HG03025 (cell line): ENCODE measurements around the gene RBMS2.
A peak's percentile ranks its signal among the peaks of the same experiment; 100 is the strongest.

Experiments used
- ATAC-seq: cut with Tn5 transposase; IDR thresholded peaks from one replicate; pipeline ENCODE4 v1.9.1; 2021; ENCODE audit warnings: mild to moderate bottlenecking, moderate library complexity; ENCODE audit not compliant: unreplicated experiment, low FRiP score

Gene RBMS2

GRCh38 chr12:56628671-56629458 lies 107.2 kb downstream of the RBMS2 start:
- ATAC-seq: no peak

GRCh38 chr12:56629459-56630179 lies 108.0 kb downstream of the RBMS2 start:
- no peak for ATAC-seq

- ATAC-seq: peak; percentile 42
Measured at GRCh38 chr12:56630180-56630632, 108.6 kb downstream of the RBMS2 start, which contains the start of gene BAZ2A. Gene BAZ2A (minus strand): TSS chr12:56630326. CDS start chr12:56617530, 12,796 bp downstream.

DNA sequence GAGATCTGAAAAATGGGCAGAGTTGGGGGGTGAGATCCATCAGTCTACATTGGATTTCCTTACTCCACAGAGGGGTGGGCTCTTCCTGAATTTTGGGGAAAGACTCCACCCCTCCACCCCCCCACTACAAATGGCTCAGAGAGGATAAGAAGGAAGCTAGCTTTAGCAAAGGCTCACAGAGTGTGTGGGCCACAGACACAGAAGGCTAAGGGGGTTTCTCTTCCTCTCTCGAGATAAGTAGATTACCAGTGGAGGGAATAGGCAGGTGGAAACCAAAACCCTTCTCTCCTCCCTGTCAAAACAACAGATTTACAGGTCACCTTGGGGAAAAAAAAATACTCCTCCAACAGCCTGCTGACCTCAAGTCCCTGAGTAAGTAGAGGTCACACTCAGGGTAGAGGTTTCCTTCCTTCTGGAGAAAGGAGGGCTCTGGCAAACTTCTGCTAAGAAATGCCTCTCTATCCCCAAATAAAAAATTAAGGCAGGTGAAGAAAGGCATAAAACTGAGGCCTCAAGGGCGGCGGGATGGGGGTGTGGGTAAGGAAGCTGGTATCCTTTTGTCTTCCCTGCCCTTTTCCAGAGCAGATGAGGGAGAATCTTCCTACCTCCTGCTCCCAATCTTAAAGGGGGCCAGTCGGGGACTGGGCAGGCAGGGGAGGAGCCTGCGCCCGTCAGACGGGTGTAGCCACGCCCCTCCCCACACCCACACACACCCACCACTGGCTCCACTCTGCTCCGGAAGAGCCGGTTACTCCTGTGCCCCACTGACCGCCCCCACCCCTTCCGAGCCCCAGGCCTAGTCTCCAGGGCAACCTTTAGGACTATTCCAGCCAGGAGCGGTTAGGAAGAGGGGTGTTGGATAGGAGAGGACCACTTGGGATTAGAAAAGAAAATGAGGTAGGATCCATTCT lies 110.4 kb downstream of the RBMS2 start:
- no peak for ATAC-seq

DNA sequence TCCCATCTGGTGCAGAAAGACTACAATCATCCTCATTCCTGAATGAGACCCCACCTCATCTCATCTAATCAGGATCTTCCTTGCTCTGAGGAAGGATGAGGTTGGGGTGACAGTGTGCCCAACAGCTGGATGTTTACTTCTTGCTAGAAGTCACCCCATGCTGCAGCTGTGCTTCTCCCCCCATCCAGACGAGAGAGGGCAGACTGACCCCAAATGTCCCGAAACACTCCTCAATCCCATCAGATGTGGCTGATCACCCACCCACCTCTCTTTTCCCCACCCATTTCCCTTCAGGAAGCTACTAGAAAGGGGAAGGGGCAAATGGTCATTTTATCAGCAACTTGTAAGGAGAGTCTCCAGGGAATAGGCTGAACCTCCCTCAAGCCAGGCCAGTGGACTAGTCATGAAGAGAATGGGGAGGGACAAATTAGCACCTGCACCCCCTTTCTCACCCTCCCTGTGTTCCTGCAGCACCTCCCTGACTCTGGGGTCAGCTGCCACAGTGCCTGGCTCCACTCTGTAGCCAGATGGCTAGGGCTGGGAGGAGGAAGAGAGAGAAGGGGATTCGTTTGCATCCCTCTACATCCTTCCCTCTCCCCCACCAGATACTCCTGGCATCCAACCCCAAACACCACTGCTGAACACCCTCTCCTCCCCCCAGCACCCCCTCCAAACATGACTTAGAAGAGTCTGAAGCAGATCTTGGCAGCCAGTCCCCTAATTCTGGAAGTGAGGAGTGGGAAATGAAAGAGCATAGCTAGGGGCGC lies 111.3 kb downstream of the RBMS2 start:
- ATAC-seq: no peak

DNA sequence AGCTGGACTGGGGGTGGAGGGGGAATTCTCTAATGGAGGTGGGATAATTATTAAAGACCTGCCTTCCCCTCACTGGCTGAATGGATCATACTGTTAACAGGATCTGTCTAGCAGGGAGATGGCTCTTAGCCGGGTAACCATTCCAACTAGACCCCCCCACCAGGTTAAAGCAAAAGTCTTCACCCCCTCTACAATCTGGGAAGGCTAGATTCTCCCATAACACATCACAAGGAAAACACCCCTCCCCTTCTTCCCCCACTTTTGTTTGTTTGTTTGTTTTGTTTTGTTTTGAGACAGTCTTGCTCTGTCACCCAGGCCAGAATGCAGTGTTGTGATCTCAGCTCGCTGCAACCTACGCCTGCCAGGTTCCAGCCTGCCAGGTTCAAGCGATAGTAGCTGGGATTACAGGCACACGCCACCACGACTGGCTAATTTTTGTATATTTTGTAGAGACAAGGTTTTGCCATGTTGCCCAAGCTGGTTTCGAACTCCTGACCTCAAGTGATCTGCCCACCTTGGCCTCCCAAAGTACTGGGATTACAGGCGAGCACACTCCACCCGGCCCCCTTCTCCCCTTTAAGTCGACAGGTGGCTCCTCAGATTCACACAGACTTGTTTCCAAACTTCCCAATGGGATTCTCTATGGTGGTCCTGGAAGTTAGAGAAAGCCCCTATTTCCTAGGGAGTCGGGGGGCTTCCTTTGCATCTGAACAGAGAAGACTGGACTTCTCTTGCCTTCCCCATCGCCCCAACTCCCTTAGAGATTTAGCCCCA lies 112.0 kb downstream of the RBMS2 start:
- ATAC-seq: no peak

DNA sequence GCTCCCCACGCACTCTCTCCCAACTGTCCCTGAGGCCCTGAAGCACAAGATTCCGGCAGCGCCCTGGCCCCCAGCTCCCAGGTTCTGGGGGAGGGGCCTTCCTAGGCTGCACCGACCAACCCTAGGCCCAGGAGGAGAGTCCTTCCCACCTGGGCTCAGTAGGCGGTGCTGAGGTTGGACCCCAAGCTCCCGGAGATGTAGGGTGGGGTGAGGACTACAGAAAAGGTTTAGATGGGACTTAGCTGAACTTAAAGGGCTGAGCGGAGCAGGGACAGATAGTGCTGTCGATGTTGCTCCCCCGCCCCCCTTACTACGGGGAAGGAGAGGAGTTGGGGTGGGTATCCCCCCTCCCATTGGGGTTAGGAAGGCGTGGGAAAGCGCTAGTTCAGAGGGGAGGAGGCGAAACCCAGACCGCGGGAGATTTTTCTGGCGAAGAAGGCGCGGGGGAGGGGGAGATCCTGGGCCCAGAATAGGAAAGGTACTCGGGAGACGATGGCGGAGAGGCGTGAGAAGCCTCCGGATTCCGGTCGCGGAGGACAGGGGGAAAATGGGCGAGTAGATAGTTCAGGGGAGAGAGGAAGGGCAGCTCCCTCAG lies 112.7 kb downstream of the RBMS2 start:
- ATAC-seq: no peak

DNA sequence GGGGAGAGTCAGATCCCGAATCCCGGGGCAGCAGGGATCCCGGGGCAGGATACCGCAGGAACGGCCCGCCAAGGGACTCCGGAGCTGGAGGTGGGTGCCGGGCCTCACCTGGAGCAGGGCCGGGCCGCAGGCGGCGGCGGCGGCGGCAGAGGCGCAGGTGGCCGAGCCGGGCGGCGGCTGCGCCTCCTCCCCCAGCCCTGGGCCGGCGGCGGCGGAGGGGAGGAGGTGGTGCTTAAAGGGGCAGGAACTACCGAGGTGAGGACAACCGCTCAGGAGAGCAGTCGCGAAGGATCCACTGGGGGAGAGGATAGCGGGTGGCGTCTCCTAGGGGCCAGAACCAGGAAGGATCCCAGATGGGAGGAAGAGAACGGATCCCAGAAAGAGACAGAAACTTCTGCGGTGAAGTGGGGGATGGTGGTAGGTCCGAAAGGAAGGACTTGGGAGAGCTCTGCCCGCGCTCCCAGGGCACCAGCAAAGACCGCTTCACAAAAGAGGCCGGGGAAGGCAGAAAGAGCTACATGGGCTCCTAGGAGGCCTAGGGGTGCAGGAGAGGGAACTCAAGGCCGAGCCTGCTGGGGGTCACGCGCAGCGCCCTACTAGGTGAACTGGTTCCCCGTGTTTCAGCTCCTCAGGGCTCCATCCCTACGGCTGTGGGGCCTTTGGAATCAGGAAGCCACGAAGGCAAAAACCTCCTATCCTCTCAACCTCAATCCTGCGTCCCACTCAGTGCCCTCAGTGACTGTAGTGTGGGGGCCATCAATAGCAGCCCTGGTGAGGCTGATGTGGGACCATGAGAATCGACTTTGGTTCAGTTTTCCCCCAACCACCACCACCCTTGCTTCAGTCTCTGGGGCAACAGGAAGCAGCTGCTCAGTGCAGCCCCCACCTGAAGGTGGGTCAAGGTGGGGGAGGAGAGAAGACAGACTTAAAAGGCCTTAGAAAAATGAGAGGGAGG lies 113.5 kb downstream of the RBMS2 start:
- no peak for ATAC-seq

DNA sequence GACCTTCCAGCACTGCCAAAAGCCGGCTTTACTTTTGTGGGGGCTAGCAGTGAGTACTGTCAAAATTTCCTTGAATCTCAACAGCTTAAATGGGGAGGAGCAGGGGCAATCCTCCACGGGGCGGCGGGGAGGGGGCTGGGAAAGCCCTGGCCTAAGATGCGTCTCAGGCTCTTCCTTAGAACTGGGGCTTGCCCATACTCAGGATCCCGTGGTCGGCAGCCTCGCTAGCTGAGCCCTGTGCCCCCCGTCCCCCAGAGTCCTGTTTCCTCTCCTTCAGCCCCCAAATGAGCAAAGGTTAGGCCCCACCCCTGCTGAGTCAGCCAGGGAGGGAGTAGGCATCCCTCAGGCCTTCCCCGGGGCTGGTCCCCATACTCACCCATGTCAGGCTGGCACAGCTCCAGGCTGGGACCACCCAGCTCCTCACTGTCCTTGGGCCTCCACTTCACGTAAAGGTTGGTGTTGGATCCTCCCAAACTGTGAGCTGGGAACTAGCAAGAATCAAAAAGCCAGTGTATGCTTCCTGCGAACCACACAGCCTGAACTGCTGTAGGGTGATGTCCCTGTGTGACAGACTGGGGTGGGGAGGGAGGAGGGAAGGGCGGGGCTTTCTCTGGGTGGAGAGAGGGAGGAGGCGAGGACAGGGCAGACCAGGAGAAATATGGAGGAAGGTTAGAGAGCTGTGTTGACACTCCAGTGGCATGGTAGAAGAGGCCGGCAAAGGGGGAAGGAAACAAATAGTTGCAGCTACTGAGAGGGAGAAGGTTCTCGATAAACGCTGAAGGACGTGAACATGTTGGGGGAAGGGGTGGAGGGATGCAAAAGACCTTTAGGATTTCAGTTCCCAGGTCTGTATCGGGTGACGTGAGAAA lies 114.4 kb downstream of the RBMS2 start:
- peak; percentile 33 for ATAC-seq

GRCh38 chr12:56636675-56637540 lies 115.3 kb downstream of the RBMS2 start:
- ATAC-seq: peak; percentile 40

DNA sequence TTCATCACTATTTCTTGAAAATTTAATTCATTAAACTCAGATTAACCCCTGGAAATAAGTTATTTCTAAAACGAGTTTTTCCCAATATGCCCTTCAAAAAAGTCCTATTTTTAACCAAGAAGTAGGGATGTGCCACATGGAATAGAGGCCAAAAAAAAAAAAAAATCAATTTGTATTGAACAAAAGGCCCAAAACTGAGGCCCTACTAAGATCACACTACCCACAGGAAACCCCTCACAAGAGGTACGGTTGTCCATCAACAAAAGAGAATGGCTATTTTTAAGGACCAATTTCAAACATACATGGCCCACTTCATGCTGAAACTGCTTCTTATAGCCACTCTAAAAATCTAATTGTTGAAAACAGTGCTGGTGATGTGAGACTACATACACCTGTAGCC lies 116.0 kb downstream of the RBMS2 start:
- no peak for ATAC-seq

- no peak for ATAC-seq
Measured at GRCh38 chr12:56641219-56641618, 119.6 kb downstream of the RBMS2 start.

DNA sequence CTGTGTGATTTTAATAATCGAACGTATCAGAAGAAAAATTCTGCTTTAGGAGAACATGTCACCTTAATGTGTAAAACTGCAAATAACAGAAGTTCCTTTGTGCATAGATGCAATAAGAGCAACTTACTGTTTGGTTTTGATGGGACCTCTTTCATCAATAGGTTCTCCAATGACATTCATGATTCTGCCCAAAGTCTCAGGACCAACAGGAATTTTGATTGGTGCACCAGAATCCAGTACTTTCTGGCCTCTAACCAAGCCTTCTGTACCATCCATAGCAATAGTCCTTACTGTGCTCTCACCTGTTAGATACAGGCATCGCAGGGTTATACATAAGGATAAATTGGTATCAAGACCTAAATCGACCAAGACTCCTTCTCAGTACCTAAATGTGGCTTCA lies 123.0 kb downstream of the RBMS2 start:
- no peak for ATAC-seq

DNA sequence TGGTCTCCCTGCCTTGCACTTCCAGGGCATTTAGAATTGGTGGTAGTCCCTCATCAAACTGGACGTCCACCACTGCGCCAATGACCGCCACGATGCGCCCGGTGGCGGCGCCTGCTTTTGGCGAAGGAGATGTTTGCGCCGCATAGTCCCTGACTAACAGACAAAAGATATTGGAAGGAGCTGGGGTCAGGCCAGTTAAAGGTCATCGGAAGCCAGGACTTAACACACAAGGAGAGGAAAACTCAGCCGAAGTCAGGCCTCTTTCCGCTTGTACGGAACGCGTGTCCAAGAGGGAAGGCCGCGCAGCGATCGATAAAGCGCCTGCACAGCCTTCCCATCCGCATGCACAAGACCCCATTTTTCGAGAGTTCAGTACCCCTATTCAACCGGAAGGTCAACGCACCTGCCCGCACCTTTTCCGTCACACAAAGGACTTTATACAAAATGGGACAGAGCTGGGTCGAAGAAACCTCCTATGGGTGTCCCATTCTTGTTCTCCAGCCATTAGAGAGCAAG lies 123.6 kb downstream of the RBMS2 start:
- no peak for ATAC-seq
